Omental fat pad (tissue), 4 donors: ENCODE results near the gene ATG16L2. TPM values are rescaled to one million over a fixed set of nuclear protein-coding genes. Genes with fewer than 3 reads are reported as not detected.

Source experiments
- ATAC-seq: fragments of 150-250 bp; one replicate; pipeline ENCODE4 v1.9.1; 2016; ENCODE audit warnings: mild to moderate bottlenecking, moderate library complexity; ENCODE audit not compliant: low FRiP score
- DNase-seq: peaks from one replicate; pipeline ENCODE4 v3.0.0-alpha.2; 2019; ENCODE audit warnings: low spot score
- CTCF ChIP-seq, 3 donors: fragments of 450-650 bp; IDR thresholded peaks; one replicate each; pipeline ENCODE4 v1.5.1; 2016 to 2017; ENCODE audit warnings: antibody characterized with exemption in 3 of 3, mild to moderate bottlenecking in 3 of 3, moderate library complexity in 2 of 3
- total RNA-seq, 4 donors: library from RNA; depleted of rRNA; stranded (reverse); fragments of >200 nt; gene quantifications; one replicate each; pipeline ENCODE4 v1.1.0, GENCODE V29; 2016

ATG16L2 gene
- total RNA-seq, 4 donors from 2014 or later, result 15.5 to 81.0 (median 26.7) TPM

- ATAC-seq (no peak), DNase-seq (no peak)
- no peak for TF ChIP-seq CTCF (IDR thresholded peaks at IDR 0.05)
Measured at GRCh38 chr11:72780296-72781062, 33.7 kb upstream of the ATG16L2 start.

- no peak for DNase-seq
- no peak for ATAC-seq
- no peak for TF ChIP-seq CTCF (IDR thresholded peaks at IDR 0.05)
Measured at GRCh38 chr11:72781063-72781312, 33.2 kb upstream of the ATG16L2 start.

- no peak for TF ChIP-seq CTCF (IDR thresholded peaks at IDR 0.05)
- DNase-seq, result no peak
Measured at GRCh38 chr11:72781313-72782080, 32.7 kb upstream of the ATG16L2 start.

GRCh38 chr11:72782081-72782920 lies 31.9 kb upstream of the ATG16L2 start:
- peak; percentile 13 for ATAC-seq
- no peak for TF ChIP-seq CTCF (IDR thresholded peaks at IDR 0.05)

More at GRCh38 chr11:72781313-72782080, 32.7 kb upstream of the ATG16L2 start:
- peak; percentile 47 for ATAC-seq

GRCh38 chr11:72783144-72783905 lies 30.9 kb upstream of the ATG16L2 start:
- no peak for ATAC-seq
- TF ChIP-seq CTCF (IDR thresholded peaks at IDR 0.05), result no peak
- no peak for DNase-seq

More at GRCh38 chr11:72782081-72782920, 31.9 kb upstream of the ATG16L2 start:
- no peak for DNase-seq

- no peak for ATAC-seq
- DNase-seq, result no peak
- no peak for TF ChIP-seq CTCF (IDR thresholded peaks at IDR 0.05)
Measured at GRCh38 chr11:72784662-72785061, 29.5 kb upstream of the ATG16L2 start.
